IMR-90 (cell line): ENCODE measurements around the gene TRA2A. TPM values are rescaled to one million over a fixed set of nuclear protein-coding genes. Genes with fewer than 3 reads are reported as not detected.
A peak's percentile ranks its signal among the peaks of the same experiment; 100 is the strongest.

ENCODE experiments used
- ATAC-seq: fragments of 200-7000 bp; cut with Tn5 transposase; 2 replicates; pipeline ENCODE4 v1.9.1; 2020; ENCODE audit warnings: low read depth, mild to moderate bottlenecking, moderate library complexity
- BruUV-seq: library from RNA; stranded (reverse); fragments of 400-500 nt; replicated peaks from 2 replicates; lab custom pipeline; 2021; lab: Mats Ljungman, UMichigan
- CTCF ChIA-PET: fragments of 300-600 bp; formaldehyde crosslinking; extraction: SDS; loops from one replicate; lab custom pipeline; 2021; ENCODE audit warnings: antibody characterized with exemption; lab: Yijun Ruan, JAX
- POLR2A ChIA-PET: fragments of 300-600 bp; sonication (Branson Sonifier 250); formaldehyde crosslinking; loops from one replicate; lab custom pipeline; 2022; ENCODE audit warnings: antibody characterized with exemption; ENCODE audit not compliant: unreplicated experiment; lab: Charles Lee
- DNase-seq: peaks from one replicate; pipeline ENCODE4 v3.0.0; 2013
- H2AFZ ChIP-seq: replicated peaks from 2 replicates; pipeline ENCODE3; 2013; ENCODE audit warnings: low read length, mild to moderate bottlenecking; ENCODE audit not compliant: poor library complexity
- H2AK5ac ChIP-seq: 2 replicates; pipeline ENCODE4 v1.6.1; 2013; ENCODE audit warnings: low read depth, low read length, inconsistent platforms
- H2AK9ac ChIP-seq: replicated peaks from 2 replicates; pipeline ENCODE3; 2013; ENCODE audit warnings: mild to moderate bottlenecking, low read depth, low read length, moderate library complexity; ENCODE audit not compliant: poor library complexity
- H2BK120ac ChIP-seq: 2 replicates; pipeline ENCODE4 v1.6.1; 2013; ENCODE audit warnings: low read depth, low read length, inconsistent platforms
- H2BK15ac ChIP-seq: 3 replicates; pipeline ENCODE4 v1.6.1; 2013; ENCODE audit warnings: low read depth, low read length, inconsistent platforms
- H2BK20ac ChIP-seq: 2 replicates; pipeline ENCODE4 v1.6.1; 2013; ENCODE audit warnings: low read depth, mild to moderate bottlenecking, inconsistent platforms, low read length, moderate library complexity
- H2BK5ac ChIP-seq: 2 replicates; pipeline ENCODE4 v1.6.1; 2013; ENCODE audit warnings: mild to moderate bottlenecking, low read depth, low read length, inconsistent platforms; ENCODE audit not compliant: poor library complexity, severe bottlenecking
- H3K14ac ChIP-seq: replicated peaks from 2 replicates; pipeline ENCODE4 v1.6.1; 2013; ENCODE audit warnings: low read depth, low read length, inconsistent platforms
- H3K18ac ChIP-seq: 2 replicates; pipeline ENCODE4 v1.6.1; 2013; ENCODE audit warnings: low read depth, low read length, control low read depth
- H3K23ac ChIP-seq: 2 replicates; pipeline ENCODE4 v1.6.1; 2013; ENCODE audit warnings: low read depth, low read length, inconsistent platforms
- H3K27ac ChIP-seq: 2 replicates; pipeline ENCODE4 v1.5.1; 2013; ENCODE audit warnings: mild to moderate bottlenecking, control low read depth, low read length; ENCODE audit not compliant: insufficient read depth
- H3K27me3 ChIP-seq: 2 replicates; pipeline ENCODE4 v1.6.1; 2013; ENCODE audit warnings: low read length; ENCODE audit not compliant: control insufficient read depth, insufficient read depth
- H3K36me3 ChIP-seq: 2 replicates; pipeline ENCODE4 v1.6.1; 2013; ENCODE audit warnings: low read length, mixed read lengths; ENCODE audit not compliant: control insufficient read depth, insufficient read depth
- H3K4ac ChIP-seq: 2 replicates; pipeline ENCODE4 v1.6.1; 2013; ENCODE audit warnings: low read depth, low read length, inconsistent platforms
- H3K4me1 ChIP-seq: 2 replicates; pipeline ENCODE4 v1.6.1; 2013; ENCODE audit warnings: low read length, mixed read lengths; ENCODE audit not compliant: control insufficient read depth, insufficient read depth
- H3K4me2 ChIP-seq: 2 replicates; pipeline ENCODE4 v1.6.1; 2013; ENCODE audit warnings: low read depth, mild to moderate bottlenecking, control low read depth, low read length, moderate library complexity
- H3K4me3 ChIP-seq: 2 replicates; pipeline ENCODE4 v1.5.1; 2013; ENCODE audit warnings: low read depth, mild to moderate bottlenecking, control low read depth, low read length, moderate library complexity; ENCODE audit not compliant: insufficient read depth
- H3K56ac ChIP-seq: 2 replicates; pipeline ENCODE4 v1.6.1; 2013; ENCODE audit warnings: low read length, inconsistent platforms; ENCODE audit not compliant: insufficient read depth; ENCODE audit errors: extremely low read depth
- H3K79me1 ChIP-seq, 2 experiments: 2 replicates each; pipeline ENCODE4 v1.6.1; 2013; ENCODE audit warnings: low read length in 2 of 2, inconsistent platforms in 1 of 2, low read depth in 1 of 2
- H3K9ac ChIP-seq: 2 replicates; pipeline ENCODE4 v1.6.1; 2013; ENCODE audit warnings: low read depth, low read length, control low read depth
- H3K9me1 ChIP-seq: 2 replicates; pipeline ENCODE4 v1.6.1; 2013; ENCODE audit warnings: low read length, inconsistent platforms; ENCODE audit not compliant: insufficient read depth
- H3K9me3 ChIP-seq: 2 replicates; pipeline ENCODE4 v1.6.1; 2013; ENCODE audit warnings: low read length; ENCODE audit not compliant: control insufficient read depth, insufficient read depth
- H4K20me1 ChIP-seq: 2 replicates; pipeline ENCODE4 v1.6.1; 2013; ENCODE audit warnings: low read length, inconsistent platforms; ENCODE audit not compliant: insufficient read depth
- H4K5ac ChIP-seq: 2 replicates; pipeline ENCODE4 v1.6.1; 2013; ENCODE audit warnings: mild to moderate bottlenecking, low read depth, low read length, control low read depth
- H4K8ac ChIP-seq, 2 experiments: 2 replicates each; pipeline ENCODE4 v1.6.1; 2013; ENCODE audit warnings: low read depth in 2 of 2, low read length in 2 of 2, control low read depth in 1 of 2, inconsistent platforms in 1 of 2
- H4K91ac ChIP-seq: 2 replicates; pipeline ENCODE4 v1.6.1; 2013; ENCODE audit warnings: low read depth, low read length, inconsistent platforms; ENCODE audit not compliant: insufficient read depth
- BHLHE40 ChIP-seq: fragments of 150-350 bp; IDR thresholded peaks from 2 replicates; pipeline ENCODE4 v1.6.1; 2016; ENCODE audit warnings: mild to moderate bottlenecking, low read depth, low read length
- CEBPB ChIP-seq: IDR thresholded peaks from 2 replicates; pipeline ENCODE4 v1.6.1; 2012; ENCODE audit warnings: low read depth, low read length, improper control_type of control experiment
- CHD1 ChIP-seq: IDR thresholded peaks from 2 replicates; pipeline ENCODE4 v1.6.1; 2012; ENCODE audit warnings: low read depth, low read length, improper control_type of control experiment
- CTCF ChIP-seq: conservative IDR thresholded peaks from 2 replicates; pipeline ENCODE4 v1.5.1; 2012; ENCODE audit warnings: mild to moderate bottlenecking, low read depth, low read length, improper control_type of control experiment
- ELK1 ChIP-seq: fragments of 150-350 bp; IDR thresholded peaks from 2 replicates; pipeline ENCODE4 v1.6.1; 2016; ENCODE audit warnings: low read depth, mild to moderate bottlenecking, low read length, moderate library complexity, borderline replicate concordance
- MAZ ChIP-seq: IDR thresholded peaks from 2 replicates; pipeline ENCODE4 v1.6.1; 2012; ENCODE audit warnings: low read depth, mild to moderate bottlenecking, low read length, improper control_type of control experiment, moderate library complexity, borderline replicate concordance
- NFE2L2 ChIP-seq: fragments of 150-350 bp; IDR thresholded peaks from 2 replicates; pipeline ENCODE4 v1.6.1; 2016; ENCODE audit warnings: low read depth, mild to moderate bottlenecking, low read length
- RAD21 ChIP-seq: IDR thresholded peaks from 2 replicates; pipeline ENCODE4 v1.6.1; 2012; ENCODE audit warnings: low read length, improper control_type of control experiment
- USF2 ChIP-seq: fragments of 150-350 bp; IDR thresholded peaks from 2 replicates; pipeline ENCODE4 v1.6.1; 2017; ENCODE audit warnings: mild to moderate bottlenecking, antibody characterized with exemption, low read length, low read depth
- WGBS, 2 experiments: methylation state at CpG; one replicate each; pipeline versions ENCODE4 v1.1.5 to v1.1.7; 2013; ENCODE audit warnings: missing lambda C conversion rate in 2 of 2; ENCODE audit not compliant: insufficient read length in 1 of 2; ENCODE audit errors: extremely low coverage in 2 of 2; 5-methylcytosine and 5-hydroxymethylcytosine counted together
- dilution Hi-C: fragments of 300-500 bp; cut with HindIII; formaldehyde crosslinking; loops from one replicate; pipeline ENCODE4 v1.14.3; 2018; ENCODE audit warnings: low sequenced_read_pairs; ENCODE audit not compliant: unreplicated experiment
- in situ Hi-C: fragments of 300-500 bp; cut with MboI; formaldehyde crosslinking; loops from 3 replicates; pipeline ENCODE4 v1.14.3; 2019; ENCODE audit warnings: low sequenced_read_pairs, inconsistent platforms, mixed read lengths
- intact Hi-C: fragments of 100-400 bp; cut with micrococcal nuclease; formaldehyde crosslinking; loops from 2 replicates; pipeline ENCODE4 v1.10.0; 2022
- polyA plus RNA-seq, 3 experiments: library from polyadenylated mRNA; depleted of rRNA; stranded (reverse); fragments of >200 nt; gene quantifications; 2 replicates each; pipeline ENCODE4 v1.2.3, GENCODE V29; 2012; ENCODE audit warnings: low replicate concordance in 1 of 3
- total RNA-seq: library from RNA; depleted of rRNA; stranded (reverse); fragments of >200 nt; gene quantifications from 2 replicates; pipeline ENCODE4 v1.2.3, GENCODE V29; 2012

The TRA2A gene
- total and polyA plus RNA-seq, 2 of the 4 experiments (the other 2 are of a cell fraction), result 44.3 to 77.3 TPM

GRCh38 chr7:23471106-23471859 lies 60.5 kb downstream of the TRA2A start:
- peak overlapping the region; percentile 95 for H3K23ac ChIP-seq
- H3K18ac ChIP-seq, result peak overlapping the region; percentile 80
- no peak for TF ChIP-seq CTCF
- no peak for TF ChIP-seq CHD1
- TF ChIP-seq ELK1, result no peak
- TF ChIP-seq NFE2L2, result no peak
- no peak for TF ChIP-seq CEBPB
- TF ChIP-seq BHLHE40, result peak; percentile 34; the same call in 1 of the 2 replicates
- no peak for TF ChIP-seq USF2
- TF ChIP-seq RAD21, result no peak
- TF ChIP-seq MAZ, result peak; percentile 47; the same call in 1 of the 2 replicates
- peak overlapping the region; percentile 92 for H3K4me2 ChIP-seq
- intact Hi-C loops (loop anchor here (5.0 to 10.0 kb wide), 2 partner anchors 194 to 286 kb away; partner anchors contain the start of gene NUP42), in situ Hi-C loops (no loop called here), dilution Hi-C loops (no loop called here)
- H2BK120ac ChIP-seq, result peak overlapping the region; percentile 88
- peak overlapping the region; percentile 85 for H2AK5ac ChIP-seq
- peak overlapping the region; percentile 76 for H2AFZ ChIP-seq
- peak overlapping the region; percentile 85 for H2AK9ac ChIP-seq
- H3K14ac ChIP-seq, result peak overlapping the region; percentile 91
- H4K8ac ChIP-seq, result peak overlapping the region; percentile 66 to 90
- H2BK5ac ChIP-seq, result peak overlapping the region; percentile 97
- peak overlapping the region; percentile 33 for H4K5ac ChIP-seq
- peak overlapping the region; percentile 80; the same call in 2 of the 3 replicates for H2BK15ac ChIP-seq
- H4K91ac ChIP-seq, result peak overlapping the region; percentile 94
- H2BK20ac ChIP-seq, result peak overlapping the region; percentile 72; the same call in 1 of the 2 replicates
- H3K9ac ChIP-seq, result peak overlapping the region; percentile 96
- peak overlapping the region; percentile 99 for H3K56ac ChIP-seq
- DNase-seq (peak; percentile 68), ATAC-seq (peak; percentile 37)
- no peaks in the 10 kb centered on the region for H3K36me3 ChIP-seq
- CTCF ChIA-PET, result no interaction called here
- no peaks in the 10 kb centered on the region for H3K9me1 ChIP-seq
- POLR2A ChIA-PET, result no interaction called here
- H3K4me3 ChIP-seq, result peak overlapping the region; percentile 57
- H3K27me3 ChIP-seq, result no peaks in the 10 kb centered on the region
- 0% methylated on average over 22 of the region's 44 CpGs; no CpG with 5 or more reads in 1 of the 2 experiments for WGBS, 2 experiments
- no peaks in the 10 kb centered on the region for H3K9me3 ChIP-seq
- H3K4ac ChIP-seq, result peak overlapping the region; percentile 92
- peak overlapping the region; percentile 77 for H3K27ac ChIP-seq
- BruUV-seq, result no TSS peak
- H3K79me1 ChIP-seq, result peaks cover 0 to 19% of the 10 kb centered on the region in 2 experiments; a peak in 2 of 4 replicates
- H3K4me1 ChIP-seq, result peaks cover 2% of the 10 kb centered on the region; the same call in 1 of the 2 replicates
- peaks cover 10% of the 10 kb centered on the region; the same call in 1 of the 2 replicates for H4K20me1 ChIP-seq
